SW480 (cell line): ENCODE measurements around the gene NANOGP8.

Experiments
- DNase-seq: peaks from one replicate; pipeline ENCODE4 v3.0.0-alpha.2; 2016; ENCODE audit warnings: low spot score

Gene NANOGP8

GRCh38 chr15:35058534-35059054, 26.5 kb downstream of the NANOGP8 start:
- no peak for DNase-seq

DNA sequence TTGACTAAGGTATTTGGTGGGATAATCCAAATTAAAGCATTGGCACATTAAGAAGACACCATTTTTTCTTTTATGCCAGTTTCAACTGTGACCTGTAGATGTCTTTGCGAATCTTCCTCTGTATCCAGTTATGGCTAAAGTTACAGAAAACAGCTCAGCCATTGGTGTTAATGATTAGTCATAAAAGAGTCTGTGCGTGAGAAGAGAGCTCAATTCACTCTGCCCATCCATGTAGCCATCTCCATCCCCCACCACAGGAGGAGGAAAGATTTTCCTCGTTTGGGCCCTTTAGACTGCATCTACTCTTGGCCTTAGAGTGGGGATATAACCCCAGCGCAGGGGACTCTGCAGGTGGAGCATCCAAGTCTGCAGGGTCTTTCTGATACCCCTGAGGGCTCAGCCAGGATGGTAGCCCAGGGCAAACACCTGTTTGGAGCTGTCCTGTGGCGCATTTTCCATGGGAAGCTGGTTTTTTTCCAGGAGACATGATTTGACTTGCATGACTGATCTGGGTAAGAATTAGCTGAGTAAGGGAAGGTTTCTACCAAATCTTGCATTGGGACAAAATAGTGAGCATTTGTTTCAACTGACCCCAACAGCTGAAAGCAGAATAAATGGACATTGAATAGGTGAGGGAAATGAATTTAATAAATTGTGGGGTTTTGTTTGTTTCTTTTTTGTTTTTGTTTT, 29.5 kb downstream of the NANOGP8 start:
- no peak for DNase-seq

DNA sequence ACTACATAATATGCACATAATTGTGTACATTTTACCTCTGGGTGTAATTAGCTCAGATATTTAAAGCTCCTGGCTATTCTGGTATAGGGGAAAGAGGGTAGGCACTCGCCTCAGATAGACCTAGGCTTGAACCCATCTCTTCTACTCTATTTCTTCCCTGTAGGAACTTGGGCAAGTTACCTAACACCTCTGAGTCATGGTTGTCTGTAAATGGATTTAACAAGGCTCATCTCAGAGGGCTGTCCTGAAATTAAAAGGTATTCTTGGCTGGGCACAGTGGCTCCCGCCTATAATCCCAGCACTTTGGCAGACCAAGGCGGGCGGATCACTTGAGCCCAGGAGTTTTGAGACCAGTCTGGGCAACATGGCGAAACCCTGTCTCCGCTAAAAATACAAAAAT, 30.7 kb downstream of the NANOGP8 start:
- DNase-seq = no peak

- DNase-seq = no peak
Measured at GRCh38 chr15:35047996-35048395, 37.1 kb downstream of the NANOGP8 start.

GRCh38 chr15:35047528-35047927, 37.6 kb downstream of the NANOGP8 start:
- DNase-seq = no peak

DNA sequence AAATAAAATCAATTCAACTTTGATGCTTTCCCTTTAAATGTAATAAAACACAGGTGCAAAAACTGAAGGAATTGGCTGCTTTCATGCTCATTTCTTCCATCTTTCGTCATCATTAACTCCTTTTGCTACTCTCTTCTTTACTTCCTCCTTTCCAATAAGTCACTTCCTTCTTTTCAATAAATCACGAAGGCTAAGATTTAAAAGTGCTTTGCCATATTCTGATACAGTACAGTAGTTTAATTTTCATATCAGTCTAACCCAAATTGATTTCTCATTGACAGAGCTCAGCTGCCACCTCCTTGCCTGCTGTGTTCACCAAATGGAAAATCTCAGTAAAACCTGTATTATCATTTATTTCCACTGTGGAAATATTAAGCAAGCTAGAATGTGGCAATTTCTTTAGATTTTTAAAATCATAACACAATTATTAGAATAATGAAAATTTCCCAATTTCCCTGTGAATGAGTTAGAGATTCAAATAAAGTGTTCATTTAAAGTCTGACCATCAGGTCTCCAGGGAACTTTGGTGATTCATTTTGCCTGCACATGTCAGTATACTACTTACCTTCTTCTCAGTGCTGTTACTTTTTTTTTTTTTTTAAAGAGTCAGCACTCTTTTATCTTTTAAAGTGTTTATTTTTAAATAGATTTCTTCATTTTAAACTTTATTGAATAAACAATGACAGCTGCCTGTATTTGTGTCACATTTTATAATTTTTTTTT, 41.6 kb downstream of the NANOGP8 start:
- DNase-seq = no peak

GRCh38 chr15:35040339-35041255, 44.5 kb downstream of the NANOGP8 start:
- no peak for DNase-seq

DNA sequence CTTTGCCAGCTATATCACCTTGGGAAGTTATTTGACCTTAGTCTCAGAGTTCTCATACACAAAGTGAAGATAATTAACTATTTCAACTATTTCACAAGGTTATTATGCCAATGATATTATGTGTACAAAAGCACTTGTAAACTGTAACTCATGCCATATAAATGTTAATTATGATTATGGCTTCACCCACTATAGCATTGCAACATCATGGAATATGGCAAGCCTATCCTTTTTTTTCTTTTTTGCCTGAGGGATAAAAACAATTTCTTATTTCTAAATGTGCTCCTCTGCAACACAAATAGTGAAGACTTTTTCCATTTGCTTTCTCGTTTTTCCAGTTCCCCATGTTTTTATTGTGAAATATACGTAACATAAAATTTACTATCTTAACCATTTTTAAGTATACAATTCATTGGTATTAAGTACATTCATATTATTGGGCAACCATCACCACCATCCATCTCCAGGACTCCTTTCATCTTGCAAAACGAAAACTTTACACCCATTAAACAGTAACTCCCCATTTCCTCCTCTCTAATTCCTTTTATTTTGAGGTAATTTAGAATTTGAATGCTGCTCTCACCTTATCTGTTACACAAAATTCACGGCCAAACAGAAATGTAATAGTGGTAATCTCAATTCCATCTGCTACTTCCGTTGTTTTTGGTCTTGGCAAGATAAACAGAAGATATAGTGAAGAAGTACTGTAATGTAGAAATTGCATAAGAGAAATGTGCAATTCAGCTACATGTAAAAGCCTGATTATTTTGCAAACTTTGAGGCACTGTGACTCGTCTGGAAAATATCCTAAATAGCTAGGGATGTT, 46.3 kb downstream of the NANOGP8 start:
- DNase-seq = no peak
